Mammary epithelial cell (primary cell): ENCODE measurements around the gene ERMARD.

Experiments
- CTCF ChIP-seq, 2 donors: IDR thresholded peaks in 1 of 2; conservative IDR thresholded peaks in 1 of 2; 2 replicates each; pipeline ENCODE4 v1.5.1; 2011 to 2012; ENCODE audit warnings: inconsistent platforms in 2 of 2, low read length in 2 of 2, mild to moderate bottlenecking in 2 of 2, control low read depth in 1 of 2, low read depth in 1 of 2; ENCODE audit not compliant: insufficient read depth in 1 of 2; ENCODE audit errors: extremely low read depth in 1 of 2
- EZH2 ChIP-seq: IDR thresholded peaks from 2 replicates; pipeline ENCODE4 v1.6.1; 2012; ENCODE audit warnings: low read length, inconsistent platforms, borderline replicate concordance

GRCh38 chr6:169820358-169820757, 68.9 kb downstream of the ERMARD start:
- TF ChIP-seq EZH2 (no peak), CTCF (conservative IDR thresholded peaks at IDR 0.05 in 1 of 2, IDR thresholded peaks at IDR 0.05 in 1 of 2; ENCODE audit: extremely low read depth in 1 of 2, insufficient read depth in 1 of 2, low read depth in 1 of 2, low read length in 2 of 2) (no peak)
